Neural progenitor cell (in vitro differentiated cells): ENCODE measurements around the gene FFAR3. TPM values are rescaled to one million over a fixed set of nuclear protein-coding genes. Genes with fewer than 3 reads are reported as not detected.

Source experiments
- DNase-seq: peaks from one replicate; pipeline ENCODE4 v3.0.0-alpha.2; 2016; ENCODE audit warnings: low spot score
- H2AFZ ChIP-seq: fragments of 200-600 bp; sonication (generic); replicated peaks from 2 replicates; pipeline ENCODE4 v1.6.1; 2016; ENCODE audit warnings: antibody characterized with exemption
- H3F3A ChIP-seq: fragments of 200-600 bp; sonication (generic); 2 replicates; pipeline ENCODE4 v1.6.1; 2016; ENCODE audit warnings: antibody characterized with exemption, low read depth
- H3K27ac ChIP-seq: fragments of 200-600 bp; sonication (generic); 2 replicates; pipeline ENCODE4 v1.5.1; 2016; ENCODE audit warnings: mild to moderate bottlenecking
- H3K27me3 ChIP-seq: fragments of 200-600 bp; sonication (generic); 2 replicates; pipeline ENCODE4 v1.6.1; 2016; ENCODE audit warnings: mild to moderate bottlenecking, moderate library complexity
- H3K36me3 ChIP-seq: fragments of 200-600 bp; sonication (generic); 2 replicates; pipeline ENCODE4 v1.5.1; 2016
- H3K4me1 ChIP-seq: fragments of 200-600 bp; sonication (generic); 2 replicates; pipeline ENCODE4 v1.6.1; 2016; ENCODE audit warnings: mixed run types
- H3K4me2 ChIP-seq: fragments of 200-600 bp; sonication (generic); 2 replicates; pipeline ENCODE4 v1.6.1; 2016
- H3K4me3 ChIP-seq: fragments of 200-600 bp; sonication (generic); 2 replicates; pipeline ENCODE4 v1.5.1; 2016
- H3K79me2 ChIP-seq: fragments of 200-600 bp; sonication (generic); 2 replicates; pipeline ENCODE4 v1.6.1; 2016; ENCODE audit warnings: low read depth
- H3K9ac ChIP-seq: fragments of 200-600 bp; sonication (generic); 2 replicates; pipeline ENCODE4 v1.6.1; 2016
- H3K9me3 ChIP-seq: fragments of 200-600 bp; sonication (generic); 2 replicates; pipeline ENCODE4 v1.5.1; 2016; ENCODE audit warnings: low read depth
- H4K20me1 ChIP-seq: fragments of 200-600 bp; sonication (generic); 2 replicates; pipeline ENCODE4 v1.6.1; 2016; ENCODE audit warnings: low read depth
- H3K27ac Mint-ChIP-seq: 3 replicates; pipeline ENCODE4 v1.8.0; 2021; ENCODE audit warnings: mixed read lengths
- H3K27me3 Mint-ChIP-seq: 2 replicates; pipeline ENCODE4 v1.8.0; 2022; ENCODE audit warnings: low read depth, mild to moderate bottlenecking, inconsistent platforms, moderate library complexity, mixed read lengths; ENCODE audit not compliant: insufficient read depth
- H3K36me3 Mint-ChIP-seq: 3 replicates; pipeline ENCODE4 v1.8.0; 2021; ENCODE audit warnings: mixed read lengths
- H3K4me1 Mint-ChIP-seq: 3 replicates; pipeline ENCODE4 v1.8.0; 2021; ENCODE audit warnings: mixed read lengths
- H3K4me3 Mint-ChIP-seq: 3 replicates; pipeline ENCODE4 v1.8.0; 2021; ENCODE audit warnings: mild to moderate bottlenecking, moderate library complexity, mixed read lengths
- H3K9me3 Mint-ChIP-seq: 3 replicates; pipeline ENCODE4 v1.8.0; 2020; ENCODE audit warnings: mixed read lengths
- CTCF ChIP-seq: fragments of 200-600 bp; sonication (generic); IDR thresholded peaks from 2 replicates; pipeline ENCODE4 v1.5.1; 2017; ENCODE audit warnings: antibody characterized with exemption, mild to moderate bottlenecking
- EZH2 ChIP-seq: fragments of 200-600 bp; sonication (generic); IDR thresholded peaks from 2 replicates; pipeline ENCODE4 v1.6.1; 2017; ENCODE audit warnings: antibody characterized with exemption, mild to moderate bottlenecking, moderate library complexity
- EZH2phosphoT487 ChIP-seq: fragments of 200-600 bp; sonication (generic); IDR thresholded peaks from 2 replicates; pipeline ENCODE4 v1.6.1; 2017; ENCODE audit warnings: antibody characterized with exemption
- total RNA-seq: library from RNA; depleted of rRNA; stranded (reverse); fragments of >200 nt; gene quantifications from 2 replicates; pipeline ENCODE4 v1.2.3, GENCODE V29; 2015; ENCODE audit warnings: low replicate concordance

FFAR3 gene
- total RNA-seq, 1 donor from 2014 or later = not detected

GRCh38 chr19:35389192-35389861 is 31.1 kb downstream of the FFAR3 start:
- H3F3A ChIP-seq = no peaks in the 10 kb centered on the region
- H3K4me2 ChIP-seq = no peak overlapping the region
- peaks cover 28% of the 10 kb centered on the region for H3K9me3 Mint-ChIP-seq
- TF ChIP-seq CTCF (no peak), EZH2 (no peak), EZH2phosphoT487 (no peak)
- H3K36me3 Mint-ChIP-seq = peaks cover 2% of the 10 kb centered on the region
- H3K27me3 Mint-ChIP-seq = peaks cover 5% of the 10 kb centered on the region
- no peaks in the 10 kb centered on the region for H3K27me3 ChIP-seq
- no peak overlapping the region for H3K27ac Mint-ChIP-seq
- no peaks in the 10 kb centered on the region for H3K79me2 ChIP-seq
- H2AFZ ChIP-seq = no peak overlapping the region
- no peak overlapping the region for H3K4me3 ChIP-seq
- H4K20me1 ChIP-seq = no peaks in the 10 kb centered on the region
- H3K4me1 Mint-ChIP-seq = no peaks in the 10 kb centered on the region
- no peaks in the 10 kb centered on the region for H3K36me3 ChIP-seq
- peaks cover 19% of the 10 kb centered on the region for H3K9me3 ChIP-seq
- H3K4me1 ChIP-seq = no peaks in the 10 kb centered on the region
- no peak for DNase-seq
- no peak overlapping the region for H3K9ac ChIP-seq
- no peak overlapping the region for H3K4me3 Mint-ChIP-seq
- H3K27ac ChIP-seq = no peak overlapping the region

GRCh38 chr19:35392742-35393715 is 34.8 kb downstream of the FFAR3 start:
- no peak for DNase-seq
- no peak overlapping the region for H3K4me3 Mint-ChIP-seq
- H3K36me3 ChIP-seq = no peaks in the 10 kb centered on the region
- TF ChIP-seq EZH2 (no peak), EZH2phosphoT487 (no peak), CTCF (no peak)
- H3K27ac Mint-ChIP-seq = no peak overlapping the region
- no peaks in the 10 kb centered on the region for H3K9me3 ChIP-seq
- no peak overlapping the region for H3K27ac ChIP-seq
- H3K27me3 Mint-ChIP-seq = no peaks in the 10 kb centered on the region
- no peaks in the 10 kb centered on the region for H3K27me3 ChIP-seq
- H3K9me3 Mint-ChIP-seq = peaks cover 10% of the 10 kb centered on the region
- H3K36me3 Mint-ChIP-seq = no peaks in the 10 kb centered on the region
- no peaks in the 10 kb centered on the region for H3K79me2 ChIP-seq
- no peaks in the 10 kb centered on the region for H4K20me1 ChIP-seq
- no peak overlapping the region for H3K4me2 ChIP-seq
- H3K4me3 ChIP-seq = no peak overlapping the region
- H2AFZ ChIP-seq = no peak overlapping the region
- no peaks in the 10 kb centered on the region for H3F3A ChIP-seq
- no peak overlapping the region for H3K9ac ChIP-seq
- no peaks in the 10 kb centered on the region for H3K4me1 Mint-ChIP-seq
- H3K4me1 ChIP-seq = no peaks in the 10 kb centered on the region

- no peaks in the 10 kb centered on the region for H3K36me3 Mint-ChIP-seq
- no peaks in the 10 kb centered on the region for H3K4me1 Mint-ChIP-seq
- Histone ChIP-seq H3K4me2 (no peak overlapping the region), H2AFZ (no peak overlapping the region), H3K4me3 (no peak overlapping the region), H3K4me1 (no peaks in the 10 kb centered on the region), H3K79me2 (no peaks in the 10 kb centered on the region), H3K9ac (no peak overlapping the region), H3K27ac (no peak overlapping the region), H3K36me3 (no peaks in the 10 kb centered on the region), H3K9me3 (no peaks in the 10 kb centered on the region), H3K27me3 (no peaks in the 10 kb centered on the region), H4K20me1 (no peaks in the 10 kb centered on the region), H3F3A (no peaks in the 10 kb centered on the region)
- no peaks in the 10 kb centered on the region for H3K9me3 Mint-ChIP-seq
- DNase-seq = peak; percentile 6
- H3K27ac Mint-ChIP-seq = no peak overlapping the region
- H3K27me3 Mint-ChIP-seq = no peaks in the 10 kb centered on the region
- no peak overlapping the region for H3K4me3 Mint-ChIP-seq
- TF ChIP-seq EZH2phosphoT487 (no peak), EZH2 (no peak), CTCF (no peak)
Measured at GRCh38 chr19:35395382-35396199, 37.3 kb downstream of the FFAR3 start.
